ENCODE results near the gene ZDHHC14.

The ZDHHC14 gene

DNA sequence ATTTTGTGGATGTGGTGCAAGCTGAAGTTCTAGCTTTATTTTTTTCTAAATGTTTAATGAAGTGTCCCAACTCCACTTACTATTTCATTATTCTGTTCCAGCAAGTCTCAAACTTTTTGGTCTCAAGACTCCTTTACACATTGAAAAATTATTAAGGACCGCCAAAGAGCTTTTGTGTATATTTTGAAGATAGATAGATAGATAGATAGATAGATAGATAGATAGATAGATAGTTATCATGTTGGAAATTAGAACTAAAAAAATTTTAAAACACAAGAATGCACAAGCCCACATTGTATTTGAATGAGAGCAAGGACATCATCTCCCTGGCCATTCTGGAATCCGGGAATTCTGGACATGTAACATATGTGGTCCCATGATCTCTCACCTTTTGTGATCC is 260.8 kb downstream of the ZDHHC14 start:
- H3K4me3 ChIP-seq: no peak overlapping the region
- H3K4me2 ChIP-seq: no peak overlapping the region
- no peaks in the 10 kb centered on the region for H3K27me3 ChIP-seq
- no peak for TF ChIP-seq Cebpa-rat (IDR thresholded peaks at IDR 0.05)
- no peak overlapping the region for H3K27ac ChIP-seq
- H3K9ac ChIP-seq: no peak overlapping the region
- H3K36me3 ChIP-seq: no peaks in the 10 kb centered on the region
- no peaks in the 10 kb centered on the region for H4K20me1 ChIP-seq
- peaks cover 65% of the 10 kb centered on the region for H3K4me1 ChIP-seq
- H3K9me3 ChIP-seq: no peaks in the 10 kb centered on the region

DNA sequence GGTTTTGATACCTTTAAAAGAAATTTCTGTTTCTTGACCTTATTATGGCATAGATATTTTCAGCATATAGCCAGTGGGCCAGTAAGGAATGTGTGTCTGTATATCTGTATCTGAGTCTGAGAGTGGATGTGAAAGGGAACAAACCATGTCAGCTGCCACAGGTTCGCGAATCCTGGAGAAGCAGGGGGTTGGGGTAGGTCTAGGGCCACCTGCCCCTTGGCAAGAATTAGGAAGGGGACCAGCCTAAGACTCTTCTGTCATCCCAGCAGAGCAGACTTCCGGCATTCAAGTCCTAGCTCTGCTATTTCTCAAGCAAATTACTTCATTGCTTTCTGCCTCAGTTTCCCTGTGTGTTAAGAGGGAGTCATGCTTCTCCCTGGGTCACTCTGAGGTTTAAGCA is 261.7 kb downstream of the ZDHHC14 start:
- H3K4me3 ChIP-seq: no peak overlapping the region
- H3K4me2 ChIP-seq: no peak overlapping the region
- no peak for TF ChIP-seq Cebpa-rat (IDR thresholded peaks at IDR 0.05)
- H3K27me3 ChIP-seq: no peaks in the 10 kb centered on the region
- H3K9ac ChIP-seq: no peak overlapping the region
- no peak overlapping the region for H3K27ac ChIP-seq
- H3K4me1 ChIP-seq: peaks cover 74% of the 10 kb centered on the region
- H4K20me1 ChIP-seq: no peaks in the 10 kb centered on the region
- peaks cover 6% of the 10 kb centered on the region; the same call in 1 of the 2 replicates for H3K9me3 ChIP-seq
- no peaks in the 10 kb centered on the region for H3K36me3 ChIP-seq

DNA sequence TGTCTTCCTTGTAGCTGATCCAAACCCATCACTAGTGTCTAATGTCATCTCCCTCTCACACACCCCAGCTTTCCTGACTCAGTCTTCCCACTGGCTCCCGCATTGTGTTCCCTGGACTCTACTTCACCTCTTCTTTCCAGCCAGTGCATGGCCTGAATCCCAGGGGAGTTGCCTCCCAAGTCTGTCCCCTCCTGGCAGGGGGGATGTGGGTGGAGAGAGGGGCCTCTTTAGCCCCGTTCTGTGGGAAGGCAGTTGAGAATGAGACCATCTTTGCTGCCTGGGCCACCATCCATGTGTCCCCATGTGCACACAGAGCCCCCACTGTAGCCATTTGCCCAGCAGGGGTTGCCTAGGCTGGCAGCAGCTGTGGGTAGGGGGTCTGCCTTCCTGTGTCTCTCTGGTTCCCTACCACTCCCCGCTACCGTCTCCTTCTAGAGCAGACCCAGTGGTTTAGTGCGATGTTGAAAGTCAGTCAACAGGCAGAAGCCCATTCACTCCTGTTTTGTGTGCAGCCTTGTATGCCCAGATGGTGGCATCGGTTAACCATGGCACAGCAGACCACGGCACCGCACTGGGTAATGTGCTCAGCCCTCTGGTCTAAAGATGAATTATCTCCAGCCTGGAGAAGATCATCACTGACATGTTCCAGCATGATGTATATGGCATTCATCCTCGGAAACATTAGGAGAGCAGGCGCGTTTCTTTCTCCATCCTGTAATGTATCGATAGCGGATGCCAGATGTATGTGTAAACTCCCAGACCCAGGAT is 263.2 kb downstream of the ZDHHC14 start:
- Histone ChIP-seq H3K4me3 (no peak overlapping the region), H3K27me3 (no peaks in the 10 kb centered on the region), H4K20me1 (no peaks in the 10 kb centered on the region), H3K9ac (no peak overlapping the region), H3K27ac (no peak overlapping the region), H3K4me2 (peak overlapping the region; percentile 51), H3K36me3 (no peaks in the 10 kb centered on the region), H3K9me3 (peaks cover 6% of the 10 kb centered on the region; the same call in 1 of the 2 replicates), H3K4me1 (peaks cover 83% of the 10 kb centered on the region)
- no peak for TF ChIP-seq Cebpa-rat (IDR thresholded peaks at IDR 0.05)

DNA sequence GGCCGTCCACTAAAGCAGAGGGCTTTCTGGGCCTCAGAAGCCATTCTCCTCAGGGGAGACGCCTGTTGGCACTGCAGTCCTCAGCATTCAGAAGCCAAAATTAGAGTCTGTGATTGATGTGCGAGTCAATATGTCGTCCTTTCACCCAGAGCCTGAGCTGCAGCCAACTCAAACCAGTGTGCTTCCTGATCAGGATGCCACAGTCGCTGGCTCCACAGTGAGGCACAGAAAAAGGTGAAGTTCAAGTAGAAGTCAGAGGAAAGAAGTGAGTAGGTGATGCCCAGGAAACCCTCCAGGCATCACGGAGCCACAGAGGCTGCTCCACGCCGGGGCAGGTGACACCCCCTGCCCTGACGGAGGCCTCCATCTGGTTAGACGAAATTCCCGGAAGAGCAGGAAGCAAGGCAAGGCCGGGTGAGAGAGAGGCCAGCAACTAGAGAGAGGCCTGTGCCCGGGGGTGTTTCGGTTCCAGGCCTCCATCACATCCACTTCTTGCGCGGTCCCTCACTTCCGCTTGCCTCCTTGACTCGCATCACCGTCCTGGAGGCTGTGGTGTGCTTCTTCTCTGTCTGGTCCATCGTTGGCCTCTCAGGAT is 264.3 kb downstream of the ZDHHC14 start:
- peak overlapping the region; percentile 51 for H3K4me2 ChIP-seq
- no peaks in the 10 kb centered on the region for H4K20me1 ChIP-seq
- no peak overlapping the region; the same call in 1 of the 2 replicates for H3K9ac ChIP-seq
- H3K36me3 ChIP-seq: no peaks in the 10 kb centered on the region
- H3K27me3 ChIP-seq: no peaks in the 10 kb centered on the region
- H3K9me3 ChIP-seq: peaks cover 6% of the 10 kb centered on the region; the same call in 1 of the 2 replicates
- peaks cover 83% of the 10 kb centered on the region for H3K4me1 ChIP-seq
- H3K4me3 ChIP-seq: no peak overlapping the region
- peak overlapping the region; percentile 62; the same call in 1 of the 2 replicates for H3K27ac ChIP-seq
- no peak for TF ChIP-seq Cebpa-rat (IDR thresholded peaks at IDR 0.05)

DNA sequence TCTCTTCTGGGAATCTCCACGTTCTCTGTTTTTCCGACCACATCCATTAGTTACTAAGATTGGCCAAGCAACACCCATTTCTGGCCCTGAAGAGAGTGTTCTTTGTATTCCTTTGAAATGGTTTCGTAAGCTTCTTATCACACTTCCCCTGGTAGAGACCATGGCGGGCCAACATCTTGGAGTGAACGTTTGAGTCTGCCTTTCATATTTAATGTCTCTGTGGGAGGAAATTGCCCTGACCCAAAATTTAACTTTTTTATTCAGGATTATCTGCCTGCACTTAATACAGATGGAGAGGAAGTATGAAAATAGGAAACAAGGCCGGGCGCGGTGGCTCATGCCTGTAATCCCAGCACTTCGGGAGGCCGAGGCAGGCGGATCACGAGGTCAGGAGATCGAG is 265.0 kb downstream of the ZDHHC14 start:
- H3K4me3 ChIP-seq: no peak overlapping the region

DNA sequence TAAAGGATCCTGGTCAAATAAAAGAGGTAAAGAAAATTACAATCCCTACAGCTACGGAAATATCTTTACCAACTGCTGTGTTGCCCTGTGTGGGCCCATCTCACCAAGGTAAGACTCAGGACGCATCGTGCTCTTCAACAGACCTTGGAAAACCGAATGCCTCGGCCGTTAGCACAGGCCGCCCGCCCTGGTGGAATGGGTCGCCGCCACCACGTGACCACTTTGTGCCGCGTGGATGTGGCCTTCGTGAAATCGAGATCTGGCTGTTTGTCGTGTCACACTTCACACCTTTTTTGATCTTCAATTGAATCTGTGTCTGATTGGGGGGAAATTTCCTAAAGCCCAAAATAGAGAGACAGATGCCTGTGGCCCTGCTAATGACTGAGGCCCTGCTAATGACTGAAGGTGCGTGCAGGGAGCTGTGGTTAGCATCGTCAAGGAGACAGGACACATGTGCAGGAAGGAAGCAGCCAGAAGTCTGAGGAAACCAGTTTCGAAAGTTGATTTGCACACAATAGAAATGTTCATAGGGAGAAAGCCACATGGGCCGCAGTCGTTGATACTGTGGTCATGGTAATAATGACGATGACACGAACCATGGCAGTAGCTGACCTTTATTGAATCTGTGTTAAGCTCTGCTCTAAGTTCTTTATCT is 266.4 kb downstream of the ZDHHC14 start:
- Histone ChIP-seq H3K27ac (peak overlapping the region; percentile 79), H3K27me3 (no peaks in the 10 kb centered on the region), H3K36me3 (no peaks in the 10 kb centered on the region), H3K4me1 (peaks cover 83% of the 10 kb centered on the region), H3K9me3 (peaks cover 6% of the 10 kb centered on the region; the same call in 1 of the 2 replicates), H3K9ac (no peak overlapping the region; the same call in 1 of the 2 replicates), H3K4me2 (peak overlapping the region; percentile 69), H3K4me3 (no peak overlapping the region; the same call in 1 of the 2 replicates), H4K20me1 (no peaks in the 10 kb centered on the region)
- TF ChIP-seq Cebpa-rat (IDR thresholded peaks at IDR 0.05): no peak

More for the DNA sequence above, 265.0 kb downstream of the ZDHHC14 start:
- no peaks in the 10 kb centered on the region for H4K20me1 ChIP-seq
- peaks cover 79% of the 10 kb centered on the region for H3K4me1 ChIP-seq
- TF ChIP-seq Cebpa-rat (IDR thresholded peaks at IDR 0.05): no peak
- no peaks in the 10 kb centered on the region for H3K36me3 ChIP-seq
- H3K27ac ChIP-seq: no peak overlapping the region
- no peak overlapping the region for H3K9ac ChIP-seq
- peak overlapping the region; percentile 51; the same call in 1 of the 2 replicates for H3K4me2 ChIP-seq
- no peaks in the 10 kb centered on the region for H3K27me3 ChIP-seq
- H3K9me3 ChIP-seq: peaks cover 6% of the 10 kb centered on the region; the same call in 1 of the 2 replicates

DNA sequence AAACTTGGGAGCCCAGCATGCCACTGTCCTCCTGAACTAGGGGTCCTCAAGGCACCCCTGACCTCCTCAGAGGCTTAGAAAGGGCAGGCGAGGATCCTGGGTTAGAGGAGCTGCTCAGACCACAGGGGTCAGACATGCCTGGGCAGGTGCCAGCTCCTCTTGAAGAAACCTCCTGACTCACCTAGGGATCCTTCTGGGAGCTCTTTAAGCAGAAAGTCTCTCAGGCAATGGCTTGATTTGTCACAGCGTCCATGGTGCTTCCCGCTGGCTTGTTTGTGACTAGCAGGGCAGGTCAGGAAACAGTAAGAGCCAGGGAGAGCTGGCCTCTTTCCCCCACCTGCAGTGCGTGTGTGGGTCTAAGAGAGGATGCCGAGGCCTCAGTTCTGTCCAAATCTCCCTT is 267.6 kb downstream of the ZDHHC14 start:
- TF ChIP-seq Cebpa-rat (IDR thresholded peaks at IDR 0.05): no peak
- peak overlapping the region; percentile 69 for H3K4me2 ChIP-seq
- no peaks in the 10 kb centered on the region for H4K20me1 ChIP-seq
- H3K27me3 ChIP-seq: no peaks in the 10 kb centered on the region
- H3K27ac ChIP-seq: peak overlapping the region; percentile 79
- H3K4me1 ChIP-seq: peaks cover 75% of the 10 kb centered on the region
- peaks cover 6% of the 10 kb centered on the region; the same call in 1 of the 2 replicates for H3K9me3 ChIP-seq
- no peaks in the 10 kb centered on the region for H3K36me3 ChIP-seq
- H3K4me3 ChIP-seq: no peak overlapping the region
- H3K9ac ChIP-seq: no peak overlapping the region; the same call in 1 of the 2 replicates

DNA sequence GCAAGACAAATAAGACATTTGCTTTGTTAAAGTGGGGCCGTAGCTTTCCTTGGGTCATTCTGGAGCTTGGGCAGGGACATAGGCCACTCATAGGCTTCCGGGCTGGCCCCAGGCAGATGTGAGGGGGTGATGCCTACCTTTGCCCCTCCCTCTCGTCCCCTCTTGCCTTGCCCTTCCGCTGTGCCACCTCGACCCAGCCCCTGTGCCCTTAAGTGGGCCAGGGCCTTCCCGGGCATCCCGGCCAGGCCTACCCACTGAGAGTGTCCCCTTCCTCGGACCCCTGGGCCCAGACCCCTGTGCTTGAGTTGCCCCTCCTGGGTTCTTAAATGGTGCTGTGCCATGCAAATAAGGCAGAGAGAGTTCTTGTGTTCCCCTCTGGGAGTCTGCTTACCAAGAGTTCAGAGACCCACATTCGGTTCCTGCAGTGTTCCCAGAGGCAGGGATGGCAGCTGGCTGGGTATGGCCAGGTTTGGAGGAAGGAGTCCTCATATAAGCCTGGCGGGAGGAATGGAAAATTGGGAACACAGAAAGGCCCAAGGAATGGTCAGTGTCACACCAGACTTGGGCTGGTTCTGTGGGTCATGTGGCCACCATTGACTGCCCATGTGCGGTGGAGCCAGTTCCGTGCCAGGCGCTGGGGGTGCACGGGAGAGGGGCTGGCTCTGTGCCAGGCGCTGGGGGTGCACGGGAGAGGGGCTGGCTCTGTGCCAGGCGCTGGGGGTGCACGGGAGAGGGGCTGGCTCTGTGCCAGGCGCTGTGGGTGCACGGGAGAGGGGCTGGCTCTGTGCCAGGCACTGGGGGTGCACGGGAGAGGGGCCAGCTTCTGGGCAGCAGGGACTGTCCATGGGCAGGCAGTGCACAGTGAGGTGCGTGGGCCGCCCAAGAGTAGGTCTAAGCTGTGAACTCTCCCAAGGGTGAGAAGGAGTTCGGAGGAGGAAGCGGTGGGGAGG is 268.6 kb downstream of the ZDHHC14 start:
- Histone ChIP-seq H3K4me2 (peak overlapping the region; percentile 69), H3K9ac (no peak overlapping the region), H3K27me3 (no peaks in the 10 kb centered on the region), H3K4me1 (peaks cover 67% of the 10 kb centered on the region), H3K9me3 (peaks cover 6% of the 10 kb centered on the region; the same call in 1 of the 2 replicates), H4K20me1 (no peaks in the 10 kb centered on the region), H3K4me3 (no peak overlapping the region), H3K27ac (peak overlapping the region; percentile 79), H3K36me3 (no peaks in the 10 kb centered on the region)
- TF ChIP-seq Cebpa-rat (IDR thresholded peaks at IDR 0.05): no peak

DNA sequence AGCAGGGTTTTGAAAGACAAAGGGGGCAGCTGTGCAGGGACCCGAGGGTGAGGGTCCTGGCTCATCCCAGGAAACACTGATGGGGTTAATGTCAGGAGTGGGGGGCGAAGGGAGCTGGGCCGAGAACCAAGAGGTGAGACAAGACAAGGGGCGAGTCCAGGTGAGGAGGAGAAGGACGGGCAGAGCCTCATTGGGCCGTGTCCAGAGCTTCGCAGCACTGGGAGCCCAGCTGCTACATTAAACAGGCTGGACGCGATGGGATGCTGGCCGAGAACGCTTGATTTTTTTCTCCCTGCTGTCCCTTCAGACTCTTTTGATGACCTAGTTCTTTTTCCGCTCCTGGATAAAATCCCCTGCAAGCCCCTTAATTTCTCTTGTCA is 269.3 kb downstream of the ZDHHC14 start:
- no peak for TF ChIP-seq Cebpa-rat (IDR thresholded peaks at IDR 0.05)
- H3K4me3 ChIP-seq: no peak overlapping the region
- H3K27ac ChIP-seq: peak overlapping the region; percentile 79; the same call in 1 of the 2 replicates
- peaks cover 60% of the 10 kb centered on the region for H3K4me1 ChIP-seq
- peaks cover 6% of the 10 kb centered on the region; the same call in 1 of the 2 replicates for H3K9me3 ChIP-seq
- no peaks in the 10 kb centered on the region for H3K36me3 ChIP-seq
- H4K20me1 ChIP-seq: no peaks in the 10 kb centered on the region
- no peak overlapping the region for H3K9ac ChIP-seq
- peak overlapping the region; percentile 69 for H3K4me2 ChIP-seq
- H3K27me3 ChIP-seq: no peaks in the 10 kb centered on the region
